CD14-positive monocyte (primary cell): ENCODE data around the gene CABCOCO1. TPM values are rescaled to one million over a fixed set of nuclear protein-coding genes. Genes with fewer than 3 reads are reported as not detected.

Experiments used
- DNase-seq, 3 donors: peaks; one replicate each; pipeline ENCODE4 v3.0.0-alpha.2; 2011 to 2022
- H2AFZ ChIP-seq: 2 replicates; pipeline ENCODE4 v1.6.0; 2012; ENCODE audit warnings: mild to moderate bottlenecking, low read depth, low read length, inconsistent platforms; ENCODE audit not compliant: insufficient read depth, poor library complexity, severe bottlenecking
- H3K27ac ChIP-seq, 2 donors: 1 replicate in 1 of 2; 2 replicates in 1 of 2; pipeline ENCODE4 v1.5.1; 2012 to 2013; ENCODE audit warnings: low read length in 2 of 2, control low read depth in 1 of 2, inconsistent platforms in 1 of 2, low read depth in 1 of 2, mild to moderate bottlenecking in 1 of 2
- H3K27me3 ChIP-seq, 2 donors: one replicate each; pipeline versions ENCODE4 v1.6.0 to v1.6.1; 2011 to 2013; ENCODE audit warnings: low read length in 2 of 2; ENCODE audit not compliant: control insufficient read depth in 2 of 2, insufficient read depth in 2 of 2
- H3K36me3 ChIP-seq, 2 donors: replicated peaks in 1 of 2; 1 replicate in 1 of 2; 2 replicates in 1 of 2; pipeline versions ENCODE4 v1.5.1 to v1.6.1; 2012 to 2013; ENCODE audit warnings: low read length in 2 of 2, control low read depth in 1 of 2, inconsistent platforms in 1 of 2, mild to moderate bottlenecking in 1 of 2; ENCODE audit not compliant: insufficient read depth in 2 of 2, control insufficient read depth in 1 of 2
- H3K4me1 ChIP-seq, 2 donors: 1 replicate in 1 of 2; 2 replicates in 1 of 2; pipeline versions ENCODE4 v1.5.1 to v1.6.1; 2012 to 2013; ENCODE audit warnings: low read length in 2 of 2, control low read depth in 1 of 2, inconsistent platforms in 1 of 2, mild to moderate bottlenecking in 1 of 2, moderate library complexity in 1 of 2; ENCODE audit not compliant: insufficient read depth in 2 of 2, control insufficient read depth in 1 of 2
- H3K4me2 ChIP-seq: replicated peaks from 2 replicates; pipeline ENCODE3; 2012; ENCODE audit warnings: low read length, moderate library complexity, mild to moderate bottlenecking; ENCODE audit not compliant: poor library complexity, severe bottlenecking; ENCODE audit errors: extremely low read depth
- H3K4me3 ChIP-seq, 3 experiments: fragments of 200-600 bp in 1 of 3; sonication (generic) in 1 of 3; replicated peaks in 1 of 3; 1 replicate in 2 of 3; 2 replicates in 1 of 3; pipeline ENCODE4 v1.5.1; 2011 to 2013; ENCODE audit warnings: low read length in 3 of 3, mild to moderate bottlenecking in 3 of 3, control low read depth in 2 of 3, low read depth in 2 of 3, inconsistent platforms in 1 of 3, moderate library complexity in 1 of 3
- H3K79me2 ChIP-seq: 2 replicates; pipeline ENCODE4 v1.6.0; 2012; ENCODE audit warnings: mild to moderate bottlenecking, control low read depth, inconsistent platforms, low read length, moderate library complexity; ENCODE audit not compliant: insufficient read depth
- H3K9ac ChIP-seq: 2 replicates; pipeline ENCODE4 v1.6.0; 2017; ENCODE audit warnings: low read length, mild to moderate bottlenecking; ENCODE audit not compliant: insufficient read depth, poor library complexity, severe bottlenecking
- H3K9me3 ChIP-seq, 2 donors: replicated peaks in 1 of 2; 1 replicate in 1 of 2; 2 replicates in 1 of 2; pipeline versions ENCODE4 v1.5.1 to v1.6.1; 2012 to 2013; ENCODE audit warnings: low read length in 2 of 2, control low read depth in 1 of 2; ENCODE audit not compliant: control insufficient read depth in 1 of 2, insufficient read depth in 1 of 2
- H4K20me1 ChIP-seq: 2 replicates; pipeline ENCODE4 v1.6.0; 2012; ENCODE audit warnings: mild to moderate bottlenecking, low read length, control low read depth, moderate library complexity; ENCODE audit not compliant: insufficient read depth
- H3K27ac Mint-ChIP-seq, 7 donors: one replicate each; pipeline ENCODE4 v1.8.0; 2020; ENCODE audit warnings: mild to moderate bottlenecking in 7 of 7, mixed read lengths in 7 of 7, moderate library complexity in 6 of 7, inconsistent platforms in 2 of 7
- H3K27me3 Mint-ChIP-seq, 3 donors: one replicate each; pipeline ENCODE4 v1.8.0; 2021 to 2022; ENCODE audit warnings: low read depth in 3 of 3, mild to moderate bottlenecking in 3 of 3, mixed read lengths in 3 of 3, moderate library complexity in 3 of 3, inconsistent platforms in 1 of 3
- H3K36me3 Mint-ChIP-seq, 2 donors: one replicate each; pipeline ENCODE4 v1.8.0; 2020; ENCODE audit warnings: mixed read lengths in 2 of 2, inconsistent platforms in 1 of 2, mild to moderate bottlenecking in 1 of 2
- H3K4me1 Mint-ChIP-seq: one replicate; pipeline ENCODE4 v1.8.0; 2020; ENCODE audit warnings: mild to moderate bottlenecking, mixed read lengths
- H3K4me3 Mint-ChIP-seq, 2 donors: one replicate each; pipeline ENCODE4 v1.8.0; 2020; ENCODE audit warnings: mild to moderate bottlenecking in 2 of 2, mixed read lengths in 2 of 2, moderate library complexity in 1 of 2
- H3K9me3 Mint-ChIP-seq, 7 donors: one replicate each; pipeline ENCODE4 v1.8.0; 2020 to 2022; ENCODE audit warnings: mixed read lengths in 7 of 7, mild to moderate bottlenecking in 6 of 7, moderate library complexity in 6 of 7, inconsistent platforms in 2 of 7
- CTCF ChIP-seq: fragments of 200-600 bp; IDR thresholded peaks from one replicate; pipeline ENCODE4 v1.8.0; 2022; ENCODE audit warnings: antibody characterized with exemption, mild to moderate bottlenecking
- WGBS: methylation state at CpG from one replicate; pipeline ENCODE4 v1.1.5; 2013; ENCODE audit warnings: missing lambda C conversion rate; ENCODE audit not compliant: insufficient coverage; 5-methylcytosine and 5-hydroxymethylcytosine counted together
- intact Hi-C, 2 donors: fragments of 100-400 bp; cut with micrococcal nuclease; formaldehyde crosslinking; loops; one replicate each; pipeline versions ENCODE4 v1.15.0 to v1.15.1; 2023
- polyA plus RNA-seq, 3 donors: library from polyadenylated mRNA; depleted of rRNA in 1 of 3; unstranded in 2 of 3; stranded (reverse) in 1 of 3; fragments of 300-500 nt in 2 of 3; fragments of >200 nt in 1 of 3; fragmentation: Illumina TruSeq in 2 of 3; gene quantifications; 1 replicate in 2 of 3; 2 replicates in 1 of 3; pipeline ENCODE4 v1.2.3, GENCODE V29; 2012 to 2021

CABCOCO1 gene
- polyA plus RNA-seq, 3 donors: not detected

- H3K9me3 Mint-ChIP-seq: no peaks in the 10 kb centered on the region
- Histone ChIP-seq H2AFZ (no peak overlapping the region), H3K36me3 (no peaks in the 10 kb centered on the region), H3K27me3 (no peaks in the 10 kb centered on the region), H3K9ac (no peak overlapping the region), H3K9me3 (no peaks in the 10 kb centered on the region), H3K79me2 (no peaks in the 10 kb centered on the region), H3K4me2 (no peak overlapping the region), H4K20me1 (no peaks in the 10 kb centered on the region), H3K4me3 (no peak overlapping the region), H3K4me1 (no peaks in the 10 kb centered on the region), H3K27ac (no peak overlapping the region)
- no peak for DNase-seq
- peaks cover 0 to 2% (median 0%) of the 10 kb centered on the region in 3 donors for H3K27me3 Mint-ChIP-seq
- H3K27ac Mint-ChIP-seq: no peak overlapping the region
- TF ChIP-seq CTCF: no peak
- no CpG with 5 or more reads among the region's 2 CpGs for WGBS
- no peaks in the 10 kb centered on the region for H3K36me3 Mint-ChIP-seq
- peaks cover 5% of the 10 kb centered on the region for H3K4me1 Mint-ChIP-seq
- H3K4me3 Mint-ChIP-seq: no peak overlapping the region
- intact Hi-C loops: no loop called here
These were observed 38.5 kb downstream of the CABCOCO1 start for GRCh38 chr10:61701055-61701705.

- Histone ChIP-seq H3K79me2 (no peaks in the 10 kb centered on the region), H3K4me1 (no peaks in the 10 kb centered on the region), H3K4me3 (no peak overlapping the region), H3K9me3 (no peaks in the 10 kb centered on the region), H2AFZ (no peak overlapping the region), H3K36me3 (no peaks in the 10 kb centered on the region), H3K27ac (no peak overlapping the region), H3K27me3 (no peaks in the 10 kb centered on the region), H3K9ac (no peak overlapping the region), H3K4me2 (no peak overlapping the region), H4K20me1 (no peaks in the 10 kb centered on the region)
- peaks cover 0 to 2% (median 0%) of the 10 kb centered on the region in 3 donors for H3K27me3 Mint-ChIP-seq
- no CpG with 5 or more reads among the region's 2 CpGs for WGBS
- H3K27ac Mint-ChIP-seq: no peak overlapping the region
- peaks cover 5% of the 10 kb centered on the region for H3K4me1 Mint-ChIP-seq
- H3K4me3 Mint-ChIP-seq: no peak overlapping the region
- no peak for TF ChIP-seq CTCF
- DNase-seq: no peak
- no peaks in the 10 kb centered on the region for H3K9me3 Mint-ChIP-seq
- intact Hi-C loops: no loop called here
- no peaks in the 10 kb centered on the region for H3K36me3 Mint-ChIP-seq
These were observed 39.0 kb downstream of the CABCOCO1 start for GRCh38 chr10:61701706-61702105.
